ENCODE results near the gene PAXX.

PAXX gene

DNA sequence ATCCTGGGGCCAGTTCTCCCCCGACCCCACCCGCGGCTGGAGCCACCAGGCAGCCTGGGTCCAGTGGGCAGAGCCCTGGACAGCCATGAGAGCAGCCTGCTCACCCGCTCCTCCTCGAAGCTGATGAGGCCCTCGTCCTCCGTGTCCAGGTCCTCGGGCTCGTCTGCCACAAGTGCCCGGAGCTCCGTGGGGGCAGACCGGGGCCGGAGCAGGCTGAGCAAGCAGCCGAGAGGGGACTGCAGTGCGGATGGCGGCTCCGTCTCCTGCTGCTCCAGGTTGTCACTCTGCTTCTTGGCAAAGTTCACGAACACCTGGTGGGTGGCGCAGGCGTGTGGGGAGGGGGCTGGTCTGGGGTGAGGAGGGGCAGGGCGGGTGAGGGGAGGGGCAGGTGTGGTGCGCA is 16.1 kb downstream of the PAXX start:
- TF ChIP-seq, protein P1, sequence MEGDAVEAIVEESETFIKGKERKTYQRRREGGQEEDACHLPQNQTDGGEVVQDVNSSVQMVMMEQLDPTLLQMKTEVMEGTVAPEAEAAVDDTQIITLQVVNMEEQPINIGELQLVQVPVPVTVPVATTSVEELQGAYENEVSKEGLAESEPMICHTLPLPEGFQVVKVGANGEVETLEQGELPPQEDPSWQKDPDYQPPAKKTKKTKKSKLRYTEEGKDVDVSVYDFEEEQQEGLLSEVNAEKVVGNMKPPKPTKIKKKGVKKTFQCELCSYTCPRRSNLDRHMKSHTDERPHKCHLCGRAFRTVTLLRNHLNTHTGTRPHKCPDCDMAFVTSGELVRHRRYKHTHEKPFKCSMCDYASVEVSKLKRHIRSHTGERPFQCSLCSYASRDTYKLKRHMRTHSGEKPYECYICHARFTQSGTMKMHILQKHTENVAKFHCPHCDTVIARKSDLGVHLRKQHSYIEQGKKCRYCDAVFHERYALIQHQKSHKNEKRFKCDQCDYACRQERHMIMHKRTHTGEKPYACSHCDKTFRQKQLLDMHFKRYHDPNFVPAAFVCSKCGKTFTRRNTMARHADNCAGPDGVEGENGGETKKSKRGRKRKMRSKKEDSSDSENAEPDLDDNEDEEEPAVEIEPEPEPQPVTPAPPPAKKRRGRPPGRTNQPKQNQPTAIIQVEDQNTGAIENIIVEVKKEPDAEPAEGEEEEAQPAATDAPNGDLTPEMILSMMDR (IDR thresholded peaks at IDR 0.05; ENCODE audit: control insufficient read depth, extremely low read depth, insufficient read depth) = no peak
- no peak for DNase-seq (ENCODE audit: low read depth)
- H3K4me3 ChIP-seq (ENCODE audit: low read depth, low read length) = no peak overlapping the region

DNA sequence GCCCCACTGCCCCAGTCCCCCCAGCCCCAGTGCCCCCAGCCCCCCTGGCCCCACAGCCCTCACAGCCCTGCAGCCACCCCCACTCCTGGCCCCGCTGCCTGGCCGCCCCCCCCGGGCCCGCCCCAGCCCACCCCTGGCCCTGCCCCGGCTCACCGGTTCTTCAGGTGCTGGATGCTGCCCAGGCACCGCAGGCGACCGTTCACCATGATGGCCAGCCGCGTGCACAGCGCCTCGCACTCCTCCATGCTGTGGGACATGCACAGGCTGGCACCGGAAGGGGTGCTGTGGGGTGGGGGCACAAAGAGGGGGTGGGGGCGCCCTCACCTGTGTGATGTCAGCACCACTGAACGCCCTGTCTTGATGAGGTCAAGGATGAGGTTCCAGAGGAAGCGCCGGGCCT is 17.0 kb downstream of the PAXX start:
- no peak for DNase-seq (ENCODE audit: low read depth)
- TF ChIP-seq, protein P1 (IDR thresholded peaks at IDR 0.05; ENCODE audit: control insufficient read depth, extremely low read depth, insufficient read depth) = no peak
- H3K4me3 ChIP-seq (ENCODE audit: low read depth, low read length) = no peak overlapping the region

DNA sequence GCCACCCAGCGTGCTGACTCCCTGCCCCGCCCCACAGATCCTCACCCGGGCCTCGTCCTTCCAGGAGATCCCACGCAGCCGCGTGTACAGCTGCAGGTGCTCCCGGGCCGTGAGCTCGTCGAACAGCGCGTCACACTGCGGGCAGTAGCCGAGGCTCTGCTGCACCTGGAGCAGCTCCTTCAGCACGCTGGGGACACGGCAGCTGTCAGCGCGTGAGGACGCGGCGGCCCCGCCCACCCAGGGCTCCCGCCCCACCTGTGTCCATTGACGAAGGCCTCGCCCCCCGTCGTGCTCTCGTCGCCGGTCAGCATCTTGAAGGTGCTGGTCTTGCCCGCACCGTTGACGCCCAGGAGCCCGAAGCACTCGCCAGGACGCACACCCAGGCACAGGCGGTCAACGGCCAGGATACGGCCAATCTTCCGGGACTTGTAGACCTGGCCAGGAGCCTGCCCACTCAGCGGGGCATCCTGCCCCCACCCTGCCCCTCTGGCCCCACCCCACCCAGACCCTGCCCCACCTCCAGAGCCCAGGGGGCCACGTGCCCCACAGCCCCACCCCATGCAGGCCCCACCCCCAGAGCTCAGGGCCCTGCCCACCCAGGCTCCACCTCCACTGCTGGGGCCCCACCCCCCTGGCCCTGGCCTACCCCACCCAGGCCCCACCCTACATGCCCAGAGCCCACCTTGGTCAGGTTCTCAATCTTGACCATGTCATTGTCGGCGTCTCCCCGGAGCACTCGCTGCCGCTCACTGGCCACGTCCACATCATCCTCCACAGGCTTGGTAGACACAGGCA is 17.9 kb downstream of the PAXX start:
- DNase-seq (ENCODE audit: low read depth) = no peak
- TF ChIP-seq, protein P1 (IDR thresholded peaks at IDR 0.05; ENCODE audit: control insufficient read depth, extremely low read depth, insufficient read depth) = no peak
- no peak overlapping the region for H3K4me3 ChIP-seq (ENCODE audit: low read depth, low read length)

DNA sequence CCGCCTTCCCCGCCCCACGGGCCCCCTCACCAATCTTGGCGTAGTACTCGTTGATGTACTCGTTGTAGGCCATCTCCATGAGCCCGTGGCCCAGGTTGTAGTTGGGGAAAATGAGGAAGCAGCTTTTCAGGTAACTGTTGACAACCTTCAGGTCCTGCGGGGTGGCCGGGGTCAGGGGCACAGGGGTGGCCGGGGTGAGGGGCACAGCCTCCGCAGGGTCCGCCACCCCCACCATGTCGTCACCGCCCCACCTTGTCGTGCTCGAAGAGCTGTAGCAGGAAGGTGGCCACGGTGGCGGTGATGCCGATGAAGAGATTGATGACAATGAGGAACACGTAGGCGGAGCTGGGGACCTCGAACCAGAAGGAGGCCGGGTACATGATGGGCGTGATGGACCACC is 18.9 kb downstream of the PAXX start:
- no peak for DNase-seq (ENCODE audit: low read depth)
- no peak overlapping the region for H3K4me3 ChIP-seq (ENCODE audit: low read depth, low read length)
- TF ChIP-seq, protein P1 (IDR thresholded peaks at IDR 0.05; ENCODE audit: control insufficient read depth, extremely low read depth, insufficient read depth) = no peak

DNA sequence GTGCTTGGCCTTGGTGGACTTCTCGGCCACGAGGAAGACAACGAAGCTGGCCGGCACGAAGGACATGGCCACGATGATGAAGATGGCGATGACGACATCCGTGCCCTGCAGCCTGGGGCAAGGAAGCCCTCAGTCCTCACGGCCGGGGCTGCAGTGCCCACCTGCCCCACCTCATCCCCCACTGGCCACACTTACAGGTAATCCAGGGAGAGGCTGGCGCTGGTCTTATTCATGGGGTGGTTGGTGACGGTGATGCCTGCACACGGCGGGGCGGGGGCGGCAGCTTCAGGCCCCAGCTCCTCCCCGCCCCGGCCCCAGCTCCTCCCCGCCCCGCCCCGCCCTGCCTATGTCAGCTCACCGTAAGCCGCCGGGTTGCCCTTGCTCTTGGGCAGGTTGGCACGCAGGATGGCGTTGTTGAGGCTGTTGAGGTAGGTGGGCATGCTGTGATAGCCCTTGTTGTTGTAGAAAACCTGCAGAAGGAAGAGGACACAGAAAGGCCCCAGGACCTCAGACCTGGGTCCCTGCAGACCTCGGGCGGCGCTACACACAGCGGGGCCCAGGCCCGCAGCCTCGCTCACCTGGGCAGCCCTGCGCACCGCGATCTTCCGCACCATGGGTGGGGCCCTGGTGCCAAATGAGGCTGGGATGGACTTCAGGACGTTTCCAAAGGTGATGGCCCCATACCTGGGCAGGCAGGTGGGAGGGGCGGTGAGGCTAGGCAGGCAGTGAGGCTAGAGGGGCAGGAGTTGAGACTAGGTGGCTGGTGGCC is 19.9 kb downstream of the PAXX start:
- DNase-seq (ENCODE audit: low read depth) = no peak
- no peak overlapping the region for H3K4me3 ChIP-seq (ENCODE audit: low read depth, low read length)
- TF ChIP-seq, protein P1 (IDR thresholded peaks at IDR 0.05; ENCODE audit: control insufficient read depth, extremely low read depth, insufficient read depth) = no peak

DNA sequence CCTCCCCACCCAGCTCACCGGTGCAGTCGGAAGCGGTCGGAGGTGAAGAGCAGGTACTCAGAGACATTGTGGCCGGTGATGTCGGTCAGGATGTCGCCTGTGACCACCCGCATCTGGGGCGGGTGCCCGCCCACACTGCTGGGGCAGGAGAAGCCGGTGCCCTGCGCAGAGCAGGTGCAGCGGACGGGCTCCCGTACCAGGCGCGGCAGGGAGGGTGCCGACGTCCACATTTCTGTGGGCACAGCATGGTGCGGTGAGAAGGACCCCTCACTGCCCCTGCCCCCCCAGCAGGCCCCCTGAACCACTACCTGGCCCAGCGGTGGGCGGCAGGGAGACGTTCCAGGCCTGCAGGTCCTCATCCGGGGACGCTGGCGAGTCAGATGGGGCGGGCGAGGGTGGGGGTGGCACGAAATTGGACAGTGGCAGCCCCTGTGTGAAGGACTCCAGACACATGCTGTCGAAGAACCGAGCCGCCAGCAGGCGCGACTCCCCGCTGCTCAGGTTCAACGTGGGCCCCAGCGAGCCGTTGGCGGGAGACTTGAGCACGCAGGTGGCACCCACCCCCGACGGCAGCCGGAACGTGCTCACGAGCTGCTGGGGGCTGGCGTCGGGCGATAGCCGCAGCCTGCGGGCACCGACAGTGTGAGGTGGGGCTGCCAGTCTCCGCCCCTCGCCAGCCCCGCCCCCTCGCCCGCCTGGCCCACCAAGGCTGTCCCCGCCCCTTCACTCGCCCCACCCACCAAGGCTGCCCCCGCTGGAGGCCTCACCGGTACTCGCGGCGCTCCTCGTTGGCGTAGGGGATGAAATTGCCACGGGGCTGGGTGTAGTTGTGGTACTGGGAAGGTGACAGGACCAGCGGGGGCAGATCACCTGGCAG is 20.7 kb downstream of the PAXX start:
- TF ChIP-seq, protein P1 (IDR thresholded peaks at IDR 0.05; ENCODE audit: control insufficient read depth, extremely low read depth, insufficient read depth) = no peak
- no peak for DNase-seq (ENCODE audit: low read depth)
- no peak overlapping the region for H3K4me3 ChIP-seq (ENCODE audit: low read depth, low read length)

Data from LNCaP clone FGC (cell line).